DOHH2 (cell line): ENCODE measurements around the gene NLRP4.

Experiments
- H3F3A ChIP-seq: fragments of 200-600 bp; sonication (generic), shearing (Covaris generic); 2 replicates; pipeline ENCODE4 v1.6.0; 2016; ENCODE audit warnings: antibody characterized with exemption, mild to moderate bottlenecking; ENCODE audit not compliant: control insufficient read depth, insufficient read depth
- H3K27ac ChIP-seq: fragments of 200-600 bp; sonication (generic); 2 replicates; pipeline ENCODE4 v1.5.1; 2014; ENCODE audit warnings: low read depth, mild to moderate bottlenecking, low read length, moderate library complexity
- H3K27me3 ChIP-seq: fragments of 200-600 bp; sonication (generic); 2 replicates; pipeline ENCODE4 v1.6.1; 2014; ENCODE audit warnings: mild to moderate bottlenecking, low read length, mixed read lengths; ENCODE audit not compliant: control insufficient read depth
- H3K36me3 ChIP-seq: fragments of 200-600 bp; sonication (generic); 2 replicates; pipeline ENCODE4 v1.6.1; 2014; ENCODE audit warnings: mild to moderate bottlenecking, low read length, moderate library complexity, mixed read lengths; ENCODE audit not compliant: control insufficient read depth
- H3K4me1 ChIP-seq: fragments of 200-600 bp; sonication (generic); 2 replicates; pipeline ENCODE4 v1.6.1; 2014; ENCODE audit warnings: mild to moderate bottlenecking, low read length, mixed read lengths; ENCODE audit not compliant: control insufficient read depth
- H3K4me2 ChIP-seq: fragments of 200-600 bp; sonication (generic); 2 replicates; pipeline ENCODE4 v1.6.0; 2014; ENCODE audit warnings: mild to moderate bottlenecking, low read length, moderate library complexity
- H3K4me3 ChIP-seq: fragments of 200-600 bp; sonication (generic); 2 replicates; pipeline ENCODE4 v1.5.1; 2014; ENCODE audit warnings: mild to moderate bottlenecking, low read length, mixed read lengths
- H3K79me2 ChIP-seq: fragments of 200-600 bp; sonication (generic); 2 replicates; pipeline ENCODE4 v1.6.1; 2014; ENCODE audit warnings: mild to moderate bottlenecking, low read length, mixed read lengths; ENCODE audit not compliant: control insufficient read depth
- H3K9me2 ChIP-seq: fragments of 200-600 bp; sonication (generic); replicated peaks from 2 replicates; pipeline ENCODE4 v1.6.1; 2014; ENCODE audit warnings: mild to moderate bottlenecking, low read length, mixed read lengths; ENCODE audit not compliant: control insufficient read depth
- H3K9me3 ChIP-seq: fragments of 200-600 bp; sonication (generic); 2 replicates; pipeline ENCODE4 v1.6.1; 2014; ENCODE audit warnings: antibody characterized with exemption, low read length, mixed read lengths; ENCODE audit not compliant: control insufficient read depth, insufficient read depth
- H4K20me1 ChIP-seq: fragments of 200-600 bp; sonication (generic); 2 replicates; pipeline ENCODE4 v1.6.0; 2014; ENCODE audit warnings: low read depth, mild to moderate bottlenecking, antibody characterized with exemption, low read length, moderate library complexity; ENCODE audit not compliant: control insufficient read depth, insufficient read depth
- CTCF ChIP-seq: fragments of 200-600 bp; sonication (generic); IDR thresholded peaks from one replicate; pipeline ENCODE4 v1.5.1; 2014; ENCODE audit warnings: antibody characterized with exemption, mild to moderate bottlenecking, low read depth, low read length; ENCODE audit not compliant: poor library complexity, severe bottlenecking
- EZH2phosphoT487 ChIP-seq: fragments of 200-600 bp; sonication (generic); IDR thresholded peaks from 2 replicates; pipeline ENCODE4 v1.6.1; 2017; ENCODE audit warnings: borderline replicate concordance, mild to moderate bottlenecking, antibody characterized with exemption, low read length, moderate library complexity, mixed read lengths

NLRP4 gene

GRCh38 chr19:55907286-55907685, 70.9 kb downstream of the NLRP4 start:
- no peak overlapping the region for H3K4me3 ChIP-seq
- no peaks in the 10 kb centered on the region for H3K9me3 ChIP-seq
- H4K20me1 ChIP-seq = no peaks in the 10 kb centered on the region
- no peaks in the 10 kb centered on the region for H3K4me1 ChIP-seq
- 0 out of 2 replicates have a peak, but pooled peaks cover 4% of the 10 kb centered on the region for H3K27me3 ChIP-seq
- H3K9me2 ChIP-seq = no peaks in the 10 kb centered on the region
- no peak for TF ChIP-seq EZH2phosphoT487
- no peak for TF ChIP-seq CTCF
- no peaks in the 10 kb centered on the region for H3K79me2 ChIP-seq
- H3K36me3 ChIP-seq = no peaks in the 10 kb centered on the region
- no peak overlapping the region for H3K4me2 ChIP-seq
- no peaks in the 10 kb centered on the region for H3F3A ChIP-seq
- no peak overlapping the region for H3K27ac ChIP-seq

GRCh38 chr19:55907746-55908145, 71.4 kb downstream of the NLRP4 start:
- no peaks in the 10 kb centered on the region for H3F3A ChIP-seq
- H3K9me2 ChIP-seq = no peaks in the 10 kb centered on the region
- H3K27me3 ChIP-seq = 0 out of 2 replicates have a peak, but pooled peaks cover 4% of the 10 kb centered on the region
- no peaks in the 10 kb centered on the region for H3K9me3 ChIP-seq
- H3K27ac ChIP-seq = no peak overlapping the region
- H3K4me2 ChIP-seq = no peak overlapping the region
- H4K20me1 ChIP-seq = no peaks in the 10 kb centered on the region
- no peaks in the 10 kb centered on the region for H3K79me2 ChIP-seq
- H3K4me3 ChIP-seq = no peak overlapping the region
- H3K36me3 ChIP-seq = no peaks in the 10 kb centered on the region
- TF ChIP-seq CTCF (no peak), EZH2phosphoT487 (no peak)
- H3K4me1 ChIP-seq = no peaks in the 10 kb centered on the region

GRCh38 chr19:55909801-55910200, 73.5 kb downstream of the NLRP4 start:
- H3K79me2 ChIP-seq = no peaks in the 10 kb centered on the region

More at GRCh38 chr19:55909801-55910200, 73.5 kb downstream of the NLRP4 start:
- Histone ChIP-seq H3K36me3 (no peaks in the 10 kb centered on the region), H3F3A (no peaks in the 10 kb centered on the region), H3K4me3 (no peak overlapping the region), H3K27ac (no peak overlapping the region), H3K4me2 (no peak overlapping the region), H4K20me1 (no peaks in the 10 kb centered on the region), H3K4me1 (no peaks in the 10 kb centered on the region), H3K27me3 (0 out of 2 replicates have a peak, but pooled peaks cover 4% of the 10 kb centered on the region), H3K9me3 (no peaks in the 10 kb centered on the region), H3K9me2 (no peaks in the 10 kb centered on the region)
- no peak for TF ChIP-seq CTCF
- no peak for TF ChIP-seq EZH2phosphoT487
